ENCODE results near the gene QRICH1. TPM values are rescaled to one million over a fixed set of nuclear protein-coding genes. Genes with fewer than 3 reads are reported as not detected.

Gene QRICH1
- total and polyA plus RNA-seq, 10 of the 15 experiments (the other 5 are each of a cell fraction or from before 2014, with no cell fraction given), result 22.2 to 116 (median 81.4) TPM

DNA sequence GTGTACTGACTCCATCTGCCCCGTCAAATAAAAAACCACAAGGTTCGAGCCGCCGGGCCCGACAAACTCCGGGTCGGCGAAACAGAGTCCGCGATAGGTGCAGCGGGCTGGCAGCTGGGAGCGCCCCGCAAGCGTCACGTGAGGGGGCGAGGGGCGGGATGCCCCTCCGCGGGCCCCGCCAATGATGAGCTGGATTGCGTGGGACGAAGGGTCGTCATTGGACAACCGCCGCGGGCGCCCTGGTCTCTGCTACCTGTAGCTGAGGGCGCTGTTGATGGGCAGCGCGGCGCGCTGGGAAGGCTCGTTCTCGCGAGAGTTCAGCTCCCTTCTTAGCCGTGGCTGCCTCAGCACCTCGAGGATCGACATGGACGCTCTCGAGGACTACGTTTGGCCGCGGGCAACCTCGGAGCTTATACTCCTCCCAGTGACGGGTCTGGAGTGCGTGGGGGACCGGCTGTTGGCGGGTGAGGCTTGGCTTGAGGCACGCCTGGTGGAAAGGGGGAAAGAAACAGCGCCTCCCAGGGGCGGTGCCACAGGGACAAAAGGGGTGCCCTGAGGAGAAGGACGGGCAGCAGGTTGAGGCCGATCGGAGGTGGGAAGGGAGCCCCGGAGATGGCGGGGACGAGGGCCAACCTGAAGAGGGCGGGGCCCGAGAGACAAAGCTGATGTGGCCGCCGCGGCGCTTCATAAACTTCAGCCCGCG lies 86.7 kb downstream of the QRICH1 start, which contains the start of gene WDR6 (continued):
- TF ChIP-seq MYC (IDR thresholded peaks at IDR 0.05; ENCODE audit: insufficient read depth, insufficient read length, insufficient replicate concordance, low read length, severe bottlenecking) (no peak), CREM (IDR thresholded peaks at IDR 0.05; ENCODE audit: low read depth) (peak; percentile 71), RAD51 (IDR thresholded peaks at IDR 0.05) (peak; percentile 95), GATAD2B (conservative IDR thresholded peaks at IDR 0.05; ENCODE audit: low read depth) (no peak; the same call in 1 of the 2 replicates), PAX8 (IDR thresholded peaks at IDR 0.05) (no peak), BRCA1 (IDR thresholded peaks at IDR 0.05; ENCODE audit: low read depth, low read length) (peak; percentile 87), CHD4 (IDR thresholded peaks at IDR 0.05) (no peak), ASH2L (IDR thresholded peaks at IDR 0.05; ENCODE audit: borderline replicate concordance, low read depth) (no peak), CBX3 (IDR thresholded peaks at IDR 0.05; ENCODE audit: borderline replicate concordance, low read depth) (no peak), SUZ12 (IDR thresholded peaks at IDR 0.05; ENCODE audit: unreplicated experiment) (no peak), SP1 (IDR thresholded peaks at IDR 0.05; ENCODE audit: low read depth, low read length) (peak; percentile 97)

GRCh38 chr3:49006408-49007067 lies 87.3 kb downstream of the QRICH1 start:
- H3K27me3 ChIP-seq (replicated peaks in 1 of 2; ENCODE audit: control insufficient read depth in 2 of 2, insufficient read depth in 2 of 2, low read length in 1 of 2), result no peaks in the 10 kb centered on the region
- in situ Hi-C loops (cut with MboI), result no loop called here
- peaks cover 5% of the 10 kb centered on the region; the same call in 1 of the 2 replicates for H4K20me1 ChIP-seq (ENCODE audit: control insufficient read depth, insufficient read depth)
- peak; percentile 68 for FAIRE-seq
- TSS peak; percentile 97 for BruUV-seq (replicated peaks)
- no peaks in the 10 kb centered on the region for H3K36me3 ChIP-seq (ENCODE audit: control insufficient read depth in 2 of 2, insufficient read depth in 2 of 2, low read length in 1 of 2)
- no peaks in the 10 kb centered on the region for H3K9me3 ChIP-seq (replicated peaks; ENCODE audit: control insufficient read depth, insufficient read depth, low read length)
- WGBS (ENCODE audit: insufficient coverage, insufficient replicate concordance, low lambda C conversion rate, missing lambda C conversion rate), result under 1% methylated on average over 32 of the region's 32 CpGs
- CTCF ChIA-PET, result interaction anchor here (0.6 to 5.5 kb wide), 18 partner anchors 8 to 607 kb away, joined by 3 to 123 read pairs (median 3); partner anchors contain the start of genes DALRD3, IMPDH2, NDUFAF3 and P4HTM
- TF ChIP-seq, protein P1, sequence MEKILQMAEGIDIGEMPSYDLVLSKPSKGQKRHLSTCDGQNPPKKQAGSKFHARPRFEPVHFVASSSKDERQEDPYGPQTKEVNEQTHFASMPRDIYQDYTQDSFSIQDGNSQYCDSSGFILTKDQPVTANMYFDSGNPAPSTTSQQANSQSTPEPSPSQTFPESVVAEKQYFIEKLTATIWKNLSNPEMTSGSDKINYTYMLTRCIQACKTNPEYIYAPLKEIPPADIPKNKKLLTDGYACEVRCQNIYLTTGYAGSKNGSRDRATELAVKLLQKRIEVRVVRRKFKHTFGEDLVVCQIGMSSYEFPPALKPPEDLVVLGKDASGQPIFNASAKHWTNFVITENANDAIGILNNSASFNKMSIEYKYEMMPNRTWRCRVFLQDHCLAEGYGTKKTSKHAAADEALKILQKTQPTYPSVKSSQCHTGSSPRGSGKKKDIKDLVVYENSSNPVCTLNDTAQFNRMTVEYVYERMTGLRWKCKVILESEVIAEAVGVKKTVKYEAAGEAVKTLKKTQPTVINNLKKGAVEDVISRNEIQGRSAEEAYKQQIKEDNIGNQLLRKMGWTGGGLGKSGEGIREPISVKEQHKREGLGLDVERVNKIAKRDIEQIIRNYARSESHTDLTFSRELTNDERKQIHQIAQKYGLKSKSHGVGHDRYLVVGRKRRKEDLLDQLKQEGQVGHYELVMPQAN (conservative IDR thresholded peaks at IDR 0.05), result 0 out of 2 replicates have a peak, but pooled peaks have one; percentile 28
- TF ChIP-seq SMAD5 (IDR thresholded peaks at IDR 0.05; ENCODE audit: low read depth), result no peak
- 0 out of 2 replicates have a peak, but pooled peaks have one; percentile 25 for TF ChIP-seq CREB1 (IDR thresholded peaks at IDR 0.05; ENCODE audit: low read depth)
- DNase-seq (ENCODE audit: low read depth, low spot score), result no peak
- H2AFZ ChIP-seq (ENCODE audit: control insufficient read depth, low read depth, low read length), result peak overlapping the region; percentile 86
- ATAC-seq, result peak; percentile 3
- peaks cover 28% of the 10 kb centered on the region for H3K79me2 ChIP-seq (ENCODE audit: control insufficient read depth, insufficient read depth, low read length)
- SMC1A ChIA-PET (ENCODE audit: uncharacterized antibody, unreplicated experiment), result interaction anchor here (0.9 to 4.9 kb wide), 10 partner anchors 12 to 606 kb away, joined by 3 to 57 read pairs (median 5); partner anchors contain the start of genes DALRD3, IMPDH2, NDUFAF3 and P4HTM
- intact Hi-C loops (cut with micrococcal nuclease; ENCODE audit: unreplicated experiment), result loop anchor here (1.0 to 2.0 kb wide), 2 partner anchors 15 to 16 kb away; partner anchors contain the start of gene P4HTM
- RAD21 ChIA-PET (ENCODE audit: unreplicated experiment), result interaction anchor here (0.7 to 3.7 kb wide), 14 partner anchors 11 to 797 kb away, joined by 3 to 44 read pairs (median 6); partner anchors contain the start of genes DALRD3, IMPDH2, INKA1 and KLHDC8B
- peaks cover 16% of the 10 kb centered on the region for H3K4me1 ChIP-seq (ENCODE audit: control insufficient read depth, insufficient read depth, low read length)
- peak overlapping the region; percentile 99 for H3K4me2 ChIP-seq (ENCODE audit: control insufficient read depth, insufficient read depth)
- peak overlapping the region; percentile 95 for H3K9ac ChIP-seq (ENCODE audit: control insufficient read depth, insufficient read depth, low read length)
- H3K4me3 ChIP-seq, result peak overlapping the region; percentile 78
- POLR2A ChIA-PET, result interaction anchor here (0.9 to 4.0 kb wide), 15 partner anchors 11 to 529 kb away, joined by 3 to 69 read pairs (median 6); partner anchors contain the start of genes DALRD3, IMPDH2, NDUFAF3 and P4HTM
- H3K27ac ChIP-seq (ENCODE audit: control insufficient read depth, insufficient read depth), result peak overlapping the region; percentile 70
